AG10803 (cell line): ENCODE results near the gene BCLAF1.
A peak's percentile ranks its signal among the peaks of the same experiment; 100 is the strongest.
"Not testable (repeated sequence)": the region's sequence is repeated elsewhere in the genome, so short reads cannot be mapped to it uniquely, and the experiment has no call there.

Experiments
- DNase-seq: peaks from one replicate; pipeline ENCODE4 v3.0.0; 2010; ENCODE audit warnings: low read depth
- H3K4me3 ChIP-seq: 2 replicates; pipeline ENCODE4 v1.5.1; 2011; ENCODE audit warnings: mild to moderate bottlenecking, low read length, control low read depth
- CTCF ChIP-seq: conservative IDR thresholded peaks from 2 replicates; pipeline ENCODE4 v1.5.1; 2011; ENCODE audit warnings: mild to moderate bottlenecking, low read length, control low read depth, inconsistent platforms

BCLAF1 gene

GRCh38 chr6:136226674-136227377, 62.8 kb downstream of the BCLAF1 start:
- H3K4me3 ChIP-seq = no peak overlapping the region; the same call in 1 of the 2 replicates
- no peak for TF ChIP-seq CTCF
- DNase-seq = peak; percentile 1

DNA sequence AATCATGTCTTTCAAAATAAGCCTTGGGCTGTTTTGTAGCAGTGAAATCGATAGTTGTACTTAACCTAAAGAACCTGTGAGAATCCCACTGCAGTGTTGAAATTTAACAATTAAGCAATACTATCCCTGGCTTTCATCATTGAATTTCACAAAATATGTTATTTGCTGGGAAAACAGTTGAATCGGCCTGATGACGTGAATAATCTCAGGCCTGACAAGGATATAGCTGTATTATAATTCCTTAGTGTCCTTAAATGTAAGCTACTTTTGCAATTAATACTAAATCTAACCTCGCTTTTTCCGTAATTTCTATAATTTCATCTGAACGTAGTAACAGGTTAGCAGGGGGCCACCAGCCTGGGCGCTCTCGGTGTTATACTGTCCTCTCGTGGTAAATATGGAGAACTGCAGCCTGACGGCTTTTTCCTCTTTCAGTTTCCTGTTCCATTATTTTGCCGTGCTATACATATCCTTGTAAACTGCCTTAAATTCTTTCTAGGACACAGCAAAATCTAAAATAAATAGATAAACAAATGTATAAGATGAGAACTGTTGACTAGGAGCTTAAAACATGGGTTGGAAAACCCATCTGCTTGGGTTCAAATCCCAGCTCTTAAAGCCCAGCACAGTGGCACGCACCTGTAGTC, 63.5 kb downstream of the BCLAF1 start:
- peak overlapping the region; percentile 40 for H3K4me3 ChIP-seq
- peak; percentile 50 for DNase-seq

DNA sequence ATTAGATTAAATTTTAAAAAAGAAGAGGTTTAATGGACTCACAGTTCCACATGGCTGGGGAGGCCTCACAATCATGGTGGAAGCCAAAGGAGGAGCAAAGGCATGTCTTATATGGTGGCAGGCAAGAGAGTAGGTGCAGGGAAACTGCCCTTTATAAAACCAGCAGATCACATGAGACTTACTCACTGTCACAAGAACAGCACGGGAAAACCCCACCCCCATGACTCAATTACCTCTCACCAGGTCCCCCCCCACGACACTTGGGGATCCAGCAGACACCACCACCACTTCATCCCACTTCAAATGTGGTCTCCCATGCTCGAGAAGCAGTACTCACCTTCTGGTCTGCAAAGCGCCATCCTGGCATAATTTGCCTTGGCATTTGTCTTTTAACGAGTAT, 64.2 kb downstream of the BCLAF1 start:
- no peak for DNase-seq

More for the DNA sequence above, 63.5 kb downstream of the BCLAF1 start:
- peak; percentile 100 for TF ChIP-seq CTCF

GRCh38 chr6:136224974-136225373, 64.7 kb downstream of the BCLAF1 start:
- DNase-seq, H3K4me3 ChIP-seq: not testable (repeated sequence)

More for the DNA sequence above, 64.2 kb downstream of the BCLAF1 start:
- no peak overlapping the region for H3K4me3 ChIP-seq
- TF ChIP-seq CTCF = no peak

GRCh38 chr6:136216503-136217401, 72.9 kb downstream of the BCLAF1 start:
- H3K4me3 ChIP-seq = no peak overlapping the region
- no peak for TF ChIP-seq CTCF
- no peak for DNase-seq

- no peak for DNase-seq
- no peak for TF ChIP-seq CTCF
- no peak overlapping the region for H3K4me3 ChIP-seq
These were observed 75.8 kb downstream of the BCLAF1 start for GRCh38 chr6:136213853-136214252.

- TF ChIP-seq CTCF = no peak
These were observed 76.6 kb downstream of the BCLAF1 start for GRCh38 chr6:136213012-136213539.

More at GRCh38 chr6:136213012-136213539, 76.6 kb downstream of the BCLAF1 start:
- H3K4me3 ChIP-seq = no peak overlapping the region
- no peak for DNase-seq
